8988T (cell line): ENCODE results near the gene WASL.
"Not testable (repeated sequence)": the region's sequence is repeated elsewhere in the genome, so short reads cannot be mapped to it uniquely, and the experiment has no call there.

ENCODE experiments used
- DNase-seq: peaks from one replicate; pipeline ENCODE4 v3.0.0; 2011

Gene WASL

DNA sequence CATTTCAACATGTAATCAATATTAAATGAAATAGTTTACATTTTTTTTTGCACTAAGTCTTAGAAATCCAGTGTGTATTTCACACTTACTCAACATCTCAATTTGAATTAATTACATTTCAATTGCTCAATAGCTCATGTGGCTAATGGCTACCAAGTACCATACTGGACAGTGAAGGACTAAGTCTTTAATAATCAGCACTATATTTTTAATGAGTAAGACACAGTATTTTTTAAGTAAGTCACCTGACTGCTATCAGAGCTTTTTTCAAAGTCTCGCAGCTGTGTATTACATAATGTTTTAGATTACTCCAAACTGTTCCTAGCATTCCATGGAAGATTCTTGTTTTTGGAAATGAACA, 19.6 kb downstream of the WASL start:
- no peak for DNase-seq

- DNase-seq, result no peak
These were observed 21.5 kb downstream of the WASL start for GRCh38 chr7:123727071-123727837.

- DNase-seq, result no peak
These were observed 23.1 kb downstream of the WASL start for GRCh38 chr7:123725586-123726171.

DNA sequence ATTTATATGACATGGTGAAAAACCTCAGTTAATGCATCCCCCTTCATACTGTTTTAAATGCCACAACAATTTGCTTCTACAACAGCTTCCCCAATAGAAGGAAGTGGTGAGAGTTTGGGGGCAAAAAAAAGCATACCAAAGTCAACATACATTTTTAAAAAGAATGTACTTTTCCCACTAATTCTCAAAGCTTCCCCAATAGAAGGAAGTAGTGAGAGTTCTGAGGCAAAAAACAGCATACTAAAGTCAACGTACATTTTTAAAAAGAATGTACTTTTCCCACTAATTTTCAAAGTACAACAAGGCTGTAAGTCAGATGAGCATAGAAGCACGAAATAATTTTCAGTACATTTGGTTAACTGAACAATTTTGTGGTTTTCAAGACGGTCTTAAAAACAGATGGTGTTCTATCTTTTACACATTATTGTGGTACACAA, 24.0 kb downstream of the WASL start:
- no peak for DNase-seq

- no peak for DNase-seq
These were observed 24.9 kb downstream of the WASL start for GRCh38 chr7:123723913-123724312.

- DNase-seq, result not testable (repeated sequence)
These were observed 28.3 kb downstream of the WASL start for GRCh38 chr7:123720527-123720926.

DNA sequence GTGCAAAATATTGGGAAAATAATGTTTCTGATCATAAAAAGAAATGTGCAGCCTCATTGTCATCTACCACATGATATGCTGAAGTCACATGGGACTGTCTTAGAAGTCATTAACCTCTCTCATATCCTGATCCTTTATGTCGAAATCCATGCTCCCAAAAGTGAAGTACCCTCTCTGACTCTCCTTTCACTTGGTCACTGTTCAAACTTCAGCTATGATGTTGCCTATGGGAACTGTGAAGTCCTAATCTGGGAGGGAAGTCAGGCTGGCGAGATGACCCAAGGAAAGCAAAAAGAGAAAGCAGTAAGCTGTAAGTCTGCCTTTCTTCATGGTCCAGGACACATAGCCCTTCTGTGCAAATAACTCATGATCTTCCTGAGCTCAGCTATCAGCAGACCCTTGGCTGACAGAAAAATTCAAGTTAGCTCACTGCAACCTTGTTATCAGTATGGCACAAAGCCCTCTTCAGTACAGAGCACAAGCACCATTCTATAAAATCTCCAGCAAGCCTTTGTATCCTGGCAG, 29.5 kb downstream of the WASL start:
- no peak for DNase-seq

DNA sequence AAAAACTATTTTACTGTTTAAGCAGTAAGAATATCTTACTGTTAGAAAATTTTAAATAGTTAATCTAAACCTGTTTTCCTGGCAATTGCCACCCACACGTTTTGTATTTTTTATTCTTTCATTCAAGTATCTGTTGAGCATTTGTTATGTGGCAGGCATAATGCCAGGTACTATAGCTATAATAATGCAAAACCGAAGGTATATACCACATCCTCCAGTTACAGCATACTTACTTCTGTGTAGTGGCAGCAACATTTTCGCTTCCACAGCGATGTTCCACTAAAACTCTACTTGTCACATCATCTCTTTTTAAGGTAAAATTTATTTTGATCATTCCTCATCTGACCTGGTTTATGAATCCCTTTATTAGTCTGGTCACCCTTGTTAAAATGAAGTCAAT, 30.0 kb downstream of the WASL start:
- no peak for DNase-seq

DNA sequence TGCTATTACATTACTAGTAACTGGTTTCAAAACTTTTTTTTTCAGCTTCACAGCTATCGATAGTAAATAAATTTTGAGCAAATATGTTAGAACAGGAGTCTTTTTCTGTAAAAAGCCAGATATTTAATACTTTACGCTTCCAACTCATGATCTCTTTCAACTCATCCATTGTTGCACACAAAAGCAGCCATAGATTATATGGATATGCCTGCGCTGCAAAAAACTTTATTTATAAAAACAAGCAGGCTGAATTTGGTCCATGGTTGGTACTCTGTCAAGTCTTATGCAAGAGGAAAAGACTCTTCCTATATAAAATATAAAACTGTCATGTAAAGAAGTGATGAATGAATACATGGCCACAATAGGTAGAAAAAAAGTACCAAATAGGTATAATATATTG, 31.1 kb downstream of the WASL start:
- no peak for DNase-seq

DNA sequence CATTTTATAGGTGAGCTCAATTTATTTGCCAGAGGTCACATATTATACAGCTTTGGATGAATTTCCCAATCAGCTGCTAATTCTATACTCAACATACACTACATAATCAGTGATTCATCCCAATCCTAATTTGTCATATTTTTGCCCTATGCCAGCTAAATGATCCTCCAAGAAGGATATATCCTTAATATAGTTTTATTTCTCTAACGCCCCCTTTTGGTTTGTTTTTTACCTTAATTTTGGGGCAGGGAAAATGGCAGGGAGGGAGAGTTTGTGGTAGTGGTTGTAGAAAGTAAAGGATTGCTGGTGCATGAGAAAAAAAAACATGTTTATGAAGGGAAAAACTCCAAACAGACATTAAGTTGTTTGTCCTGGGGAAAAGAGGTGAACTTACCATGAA, 31.9 kb downstream of the WASL start:
- no peak for DNase-seq

DNA sequence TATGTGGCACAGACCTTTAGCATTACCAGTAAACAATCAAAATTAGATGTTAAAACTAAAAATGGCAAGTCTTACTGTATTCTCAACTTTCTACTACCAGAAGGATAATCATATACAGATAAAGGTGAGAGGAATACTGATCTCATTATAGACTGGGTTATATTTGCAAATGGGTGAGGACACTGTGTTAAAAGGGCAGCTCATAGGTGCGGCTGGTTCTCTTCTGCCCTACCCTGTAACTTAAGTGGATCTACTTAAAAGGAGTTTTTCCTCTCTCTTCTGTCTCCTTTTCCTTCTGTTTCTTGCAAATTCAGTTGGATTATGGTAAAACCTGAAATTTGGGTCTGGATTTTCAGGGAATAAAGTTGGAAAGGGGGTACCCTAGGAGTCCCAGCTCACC, 33.0 kb downstream of the WASL start:
- DNase-seq, result no peak

GRCh38 chr7:123715198-123715597, 33.6 kb downstream of the WASL start:
- DNase-seq, result no peak

GRCh38 chr7:123714296-123715080, 34.3 kb downstream of the WASL start:
- DNase-seq, result no peak

- DNase-seq, result no peak
These were observed 36.2 kb downstream of the WASL start for GRCh38 chr7:123712619-123713018.

- no peak for DNase-seq
These were observed 36.9 kb downstream of the WASL start for GRCh38 chr7:123711832-123712293.

GRCh38 chr7:123710683-123711082, 38.1 kb downstream of the WASL start:
- no peak for DNase-seq

- DNase-seq, result no peak
These were observed 39.3 kb downstream of the WASL start for GRCh38 chr7:123709525-123709924.

GRCh38 chr7:123705211-123705901, 43.4 kb downstream of the WASL start:
- no peak for DNase-seq

- no peak for DNase-seq
These were observed 52.7 kb downstream of the WASL start for GRCh38 chr7:123695944-123696677.

GRCh38 chr7:123692471-123692877, 56.3 kb downstream of the WASL start:
- no peak for DNase-seq

DNA sequence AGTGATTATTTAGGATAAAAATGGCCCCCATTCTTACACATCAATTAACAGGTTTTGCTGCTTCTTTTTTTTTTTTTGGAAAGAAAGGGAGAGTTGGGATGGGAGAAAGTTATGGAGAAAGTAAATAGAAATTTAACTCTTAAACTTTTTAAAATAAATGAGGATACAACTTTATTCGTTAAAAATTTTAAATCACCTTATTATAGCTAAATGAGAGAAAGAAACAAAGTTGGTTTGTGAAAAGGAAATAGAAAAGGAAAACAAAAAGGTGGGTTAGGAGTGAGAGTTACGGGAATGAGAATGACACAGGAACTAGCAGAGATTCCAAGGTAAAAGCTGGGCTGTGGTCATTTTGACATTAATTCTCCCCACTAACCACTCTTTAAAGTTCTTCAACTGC, 58.3 kb downstream of the WASL start:
- DNase-seq, result no peak

DNA sequence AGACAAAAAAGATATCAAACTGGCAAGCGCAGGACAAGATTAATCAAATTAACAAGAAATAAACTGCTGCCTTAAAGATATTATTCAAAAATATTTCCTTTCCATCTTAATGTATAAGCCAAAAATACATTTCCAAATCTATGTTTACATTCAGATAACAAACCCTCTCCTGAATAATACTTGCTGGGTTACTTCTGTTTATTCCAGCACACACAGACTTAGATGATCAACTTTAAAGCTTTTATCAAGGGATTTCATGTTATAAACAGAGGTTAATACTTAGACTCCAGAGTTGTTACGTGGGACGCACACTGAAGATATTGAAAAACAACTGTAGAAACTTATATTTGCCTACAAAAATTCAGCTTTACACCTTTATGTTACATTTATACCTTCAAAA, 59.6 kb downstream of the WASL start:
- no peak for DNase-seq
